ENCODE measurements around the gene MS4A13.
"Not testable (repeated sequence)": the region's sequence is repeated elsewhere in the genome, so short reads cannot be mapped to it uniquely, and the experiment has no call there.

The MS4A13 gene, protein sequence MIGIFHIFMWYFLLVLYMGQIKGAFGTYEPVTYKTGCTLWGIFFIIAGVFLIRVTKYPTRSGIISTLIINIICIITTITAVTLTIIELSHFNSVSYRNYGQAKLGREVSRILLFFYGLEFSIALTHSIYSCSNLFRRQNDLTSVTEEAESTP

DNA sequence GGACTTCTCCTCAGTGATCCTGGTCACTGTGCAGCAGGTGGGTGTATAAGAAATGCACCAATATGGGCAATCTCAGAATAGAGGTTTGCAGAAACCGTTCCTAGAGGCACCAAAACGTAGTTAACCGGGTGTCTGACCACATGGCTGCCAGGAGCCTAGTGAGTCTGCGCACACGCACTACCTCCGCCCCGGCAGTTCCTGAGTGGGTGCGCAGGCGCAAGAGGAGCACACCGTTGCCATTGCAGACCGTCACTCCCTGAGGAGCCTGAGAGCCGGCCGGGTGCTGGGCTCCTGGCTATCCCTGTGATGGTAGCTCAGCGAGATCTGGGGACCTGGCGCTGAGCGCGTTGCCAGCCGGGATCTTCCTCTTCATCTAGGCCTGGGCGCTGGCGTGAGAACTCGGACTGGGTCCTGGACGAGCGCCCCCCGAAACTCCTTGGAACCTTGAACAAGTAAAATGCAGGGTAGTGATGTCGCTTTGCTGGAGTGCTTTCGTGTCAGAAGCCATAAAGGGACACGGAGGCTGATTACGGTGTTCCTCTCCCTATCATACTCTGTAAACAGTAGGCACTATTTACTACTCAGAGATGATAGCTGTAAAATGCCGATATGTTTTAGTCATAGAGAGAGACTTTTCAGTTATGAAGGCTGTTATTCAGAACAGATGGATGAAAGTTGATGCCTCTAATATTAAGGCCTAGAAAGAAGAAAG lies at the start of gene MS4A13:
MS4A13 (plus strand) TSS at position 249 of the 712 bp plus-strand sequence. CDS start 2,692 bp downstream, outside the sequence.
- DNase-seq (no peak), ATAC-seq (no peak)
- H3K27me3 Mint-ChIP-seq, result peaks cover 48% of the 10 kb centered on the region
- H3K27ac Mint-ChIP-seq, result no peak within 1 kb of the TSS
- no peaks in the 10 kb centered on the region for H3K4me1 Mint-ChIP-seq
- H3K4me3 Mint-ChIP-seq, result no peak within 1 kb of the TSS
- peaks cover 0 to 9% of the 10 kb centered on the region in 2 donors for H3K9me3 Mint-ChIP-seq

DNA sequence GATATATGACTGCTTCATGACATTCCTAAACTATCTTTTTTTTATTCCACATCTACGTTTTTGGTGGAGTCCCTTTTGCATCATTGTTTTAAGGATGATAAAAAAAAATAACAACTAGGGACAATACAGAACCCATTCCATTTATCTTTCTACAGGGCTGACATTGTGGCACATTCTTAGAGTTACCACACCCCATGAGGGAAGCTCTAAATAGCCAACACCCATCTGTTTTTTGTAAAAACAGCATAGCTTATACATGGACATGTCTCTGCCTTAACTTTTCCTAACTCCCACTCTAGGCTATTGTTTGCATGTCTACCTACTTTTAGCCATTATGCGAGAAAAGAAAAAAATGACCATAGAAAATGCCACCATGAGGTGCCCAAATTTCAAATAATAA lies 46.4 kb upstream of the MS4A13 start:
- Mint-ChIP-seq H3K27ac (no peak overlapping the region), H3K27me3 (peaks cover 40% of the 10 kb centered on the region), H3K4me1 (no peaks in the 10 kb centered on the region), H3K4me3 (no peak overlapping the region), H3K9me3 (no peaks in the 10 kb centered on the region)
- ATAC-seq, result no peak
- no peak for DNase-seq

DNA sequence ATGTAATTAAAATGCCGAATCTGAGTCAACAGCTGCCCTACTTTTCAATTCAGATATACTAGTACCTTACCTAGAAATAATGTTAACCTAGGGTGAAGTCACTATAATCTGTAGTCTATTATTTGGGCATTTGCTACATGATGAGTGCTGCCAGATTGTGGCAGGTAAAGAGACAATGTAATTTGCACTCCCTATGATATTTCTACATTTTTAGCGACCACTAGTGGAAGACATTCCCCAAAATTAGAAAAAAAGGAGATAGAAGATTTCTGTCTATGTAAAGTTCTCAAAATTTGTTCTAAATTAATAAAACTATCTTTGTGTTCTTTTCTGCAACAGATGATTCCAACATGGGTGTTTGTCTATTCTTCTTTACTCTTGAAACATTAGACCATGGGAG lies 45.5 kb upstream of the MS4A13 start:
- H3K9me3 Mint-ChIP-seq, result no peaks in the 10 kb centered on the region
- H3K27ac Mint-ChIP-seq, result no peak overlapping the region
- no peak for ATAC-seq
- H3K27me3 Mint-ChIP-seq, result peaks cover 40% of the 10 kb centered on the region
- no peak overlapping the region for H3K4me3 Mint-ChIP-seq
- H3K4me1 Mint-ChIP-seq, result no peaks in the 10 kb centered on the region
- no peak for DNase-seq

DNA sequence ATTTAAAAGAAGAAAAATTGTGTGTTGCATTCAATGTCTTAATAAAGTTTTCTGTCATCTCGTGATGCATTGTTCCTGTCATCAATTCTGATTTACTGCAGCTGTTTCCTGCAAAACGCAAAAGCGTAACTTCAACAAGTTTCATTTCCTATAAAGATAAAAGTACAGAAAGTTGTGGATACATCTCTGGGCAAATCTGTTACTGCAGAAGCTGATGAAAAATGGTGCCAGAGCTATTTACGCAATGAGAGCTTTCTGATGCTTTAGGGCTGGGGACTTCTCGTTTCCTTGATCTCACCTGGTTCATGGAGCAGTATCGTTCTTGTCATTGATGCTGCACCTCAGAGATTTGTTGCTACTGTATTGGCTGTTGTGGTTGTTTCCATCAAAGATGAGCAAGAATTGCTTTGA lies 38.2 kb upstream of the MS4A13 start:
- DNase-seq (no peak), ATAC-seq (peak; percentile 42)
- peaks cover 24% of the 10 kb centered on the region for H3K27me3 Mint-ChIP-seq
- no peak overlapping the region for H3K4me3 Mint-ChIP-seq
- H3K9me3 Mint-ChIP-seq, result no peaks in the 10 kb centered on the region
- no peak overlapping the region for H3K27ac Mint-ChIP-seq
- no peaks in the 10 kb centered on the region for H3K4me1 Mint-ChIP-seq

DNA sequence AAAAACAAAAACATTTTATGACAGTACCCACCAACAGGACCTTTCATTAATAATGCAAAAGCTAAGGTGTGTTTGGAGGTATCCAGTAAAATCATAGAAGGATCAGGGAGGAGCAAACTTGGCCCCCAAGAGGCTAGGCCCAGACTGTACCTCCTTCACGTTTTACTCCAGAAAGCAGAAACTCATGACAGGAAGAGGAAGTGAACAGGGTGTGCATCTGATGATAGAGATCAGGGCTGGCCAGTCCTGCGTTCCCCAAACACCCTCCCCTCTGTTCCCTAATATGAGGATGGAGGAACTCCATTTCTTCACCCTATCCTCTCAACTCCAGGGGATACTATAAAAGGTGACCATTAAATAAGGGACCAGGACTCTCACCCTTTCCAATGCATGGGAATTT lies 32.8 kb upstream of the MS4A13 start:
- no peaks in the 10 kb centered on the region for H3K4me1 Mint-ChIP-seq
- no peaks in the 10 kb centered on the region for H3K9me3 Mint-ChIP-seq
- peaks cover 11% of the 10 kb centered on the region for H3K27me3 Mint-ChIP-seq
- H3K4me3 Mint-ChIP-seq, result no peak overlapping the region
- H3K27ac Mint-ChIP-seq, result no peak overlapping the region
- ATAC-seq (no peak), DNase-seq (no peak)

DNA sequence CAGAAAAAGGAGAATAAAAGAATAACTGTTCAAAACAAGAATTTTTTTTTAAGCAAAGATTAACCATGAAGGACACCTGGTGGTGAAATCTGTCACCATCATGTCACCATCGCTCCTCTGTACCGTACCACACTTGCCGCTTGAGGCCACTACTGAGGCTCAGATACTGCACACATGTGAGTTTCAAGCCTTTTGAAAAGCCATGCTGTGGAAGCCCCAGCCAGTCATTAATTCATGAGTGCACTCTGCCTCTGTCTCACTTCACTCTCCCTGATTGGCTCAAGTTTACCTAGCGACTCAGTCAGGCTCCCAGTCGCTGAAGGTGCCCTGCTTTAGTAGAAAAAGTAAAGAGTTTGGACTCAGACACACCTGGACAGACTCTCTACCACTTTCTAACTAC lies 29.2 kb upstream of the MS4A13 start:
- ATAC-seq, result peak; percentile 76
- Mint-ChIP-seq H3K4me1 (no peaks in the 10 kb centered on the region), H3K27ac (no peak overlapping the region), H3K9me3 (no peaks in the 10 kb centered on the region), H3K4me3 (no peak overlapping the region), H3K27me3 (no peaks in the 10 kb centered on the region)
- DNase-seq, result no peak

DNA sequence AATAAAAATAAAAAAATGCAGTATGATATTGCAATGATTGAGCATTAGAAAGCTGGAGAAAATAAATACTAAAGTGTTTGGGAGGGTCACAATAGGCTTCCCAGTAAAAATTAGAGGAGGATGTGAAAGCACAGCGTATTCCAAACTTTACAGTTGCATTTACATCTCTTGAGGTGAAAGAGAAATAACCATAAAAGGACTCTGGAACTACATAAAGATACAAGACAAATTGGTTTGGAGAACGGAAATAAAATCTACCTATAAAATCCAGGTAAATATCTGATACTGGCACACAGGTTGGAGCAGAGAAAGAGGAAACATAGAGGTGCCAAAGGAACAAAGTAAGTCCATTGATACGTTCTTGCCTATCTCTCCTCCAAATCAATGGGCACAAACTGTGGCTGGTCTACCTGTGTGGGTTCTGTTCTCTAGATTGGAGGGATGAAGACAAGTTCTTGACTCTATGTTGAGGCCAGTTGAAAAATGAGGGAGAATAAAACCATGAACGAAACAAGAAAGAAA lies 22.6 kb upstream of the MS4A13 start, which contains the start of gene MS4A12:
MS4A12 (plus strand) TSS at position 291 of the 522 bp plus-strand sequence. CDS start 4,541 bp downstream, outside the sequence.
- peaks cover 8% of the 10 kb centered on the region for H3K27me3 Mint-ChIP-seq
- ATAC-seq (no peak), DNase-seq (no peak)
- H3K9me3 Mint-ChIP-seq, result no peaks in the 10 kb centered on the region
- no peaks in the 10 kb centered on the region for H3K4me1 Mint-ChIP-seq
- no peak within 1 kb of the TSS for H3K4me3 Mint-ChIP-seq
- no peak within 1 kb of the TSS for H3K27ac Mint-ChIP-seq

DNA sequence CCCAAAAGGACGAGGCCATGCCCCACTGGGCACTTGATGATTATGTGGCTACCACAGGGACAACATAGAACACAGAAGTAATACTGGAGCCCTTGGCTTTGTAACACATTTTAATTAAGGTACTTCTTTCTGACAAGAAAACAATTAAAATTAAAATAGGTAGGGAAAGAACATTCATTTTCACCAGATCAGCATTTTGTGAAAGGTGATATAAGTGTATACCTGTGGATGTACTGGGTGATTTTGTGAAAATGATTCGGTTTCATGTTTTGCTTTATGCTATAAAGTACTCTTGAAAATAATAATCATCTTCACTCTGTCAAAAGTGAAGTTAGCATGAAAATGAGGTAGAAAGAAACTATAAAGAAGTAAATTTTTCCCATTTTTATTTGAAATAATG lies 21.7 kb upstream of the MS4A13 start:
- H3K4me1 Mint-ChIP-seq, result peaks cover under 1% of the 10 kb centered on the region
- no peaks in the 10 kb centered on the region for H3K9me3 Mint-ChIP-seq
- H3K27ac Mint-ChIP-seq, result no peak overlapping the region
- H3K4me3 Mint-ChIP-seq, result no peak overlapping the region
- no peak for DNase-seq
- no peak for ATAC-seq
- peaks cover 16% of the 10 kb centered on the region for H3K27me3 Mint-ChIP-seq

DNA sequence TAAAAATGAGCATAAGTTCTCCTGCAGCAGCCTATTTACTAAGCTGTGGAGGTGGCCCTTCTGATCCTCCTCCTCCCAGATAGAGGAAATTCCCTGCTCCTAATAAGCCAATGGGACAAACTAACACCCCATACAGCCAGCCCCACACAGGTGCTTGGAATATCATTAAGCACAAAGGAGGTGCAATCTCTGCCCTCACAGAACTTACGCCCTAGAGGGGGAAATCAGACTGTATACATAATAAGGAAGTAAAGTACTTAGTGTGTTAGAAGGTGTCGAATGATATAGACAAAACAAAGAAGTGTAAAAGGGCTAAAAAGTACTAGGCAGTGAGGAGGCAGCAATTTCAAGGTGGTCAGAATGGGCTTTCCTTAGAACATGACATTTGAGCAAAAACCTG lies 16.8 kb upstream of the MS4A13 start:
- H3K9me3 Mint-ChIP-seq, result no peaks in the 10 kb centered on the region
- DNase-seq (no peak), ATAC-seq (no peak)
- peaks cover 44% of the 10 kb centered on the region for H3K27me3 Mint-ChIP-seq
- peaks cover 7% of the 10 kb centered on the region for H3K4me1 Mint-ChIP-seq
- H3K27ac Mint-ChIP-seq, result peak overlapping the region in 1 of 2 donors; percentile 15
- no peak overlapping the region for H3K4me3 Mint-ChIP-seq

DNA sequence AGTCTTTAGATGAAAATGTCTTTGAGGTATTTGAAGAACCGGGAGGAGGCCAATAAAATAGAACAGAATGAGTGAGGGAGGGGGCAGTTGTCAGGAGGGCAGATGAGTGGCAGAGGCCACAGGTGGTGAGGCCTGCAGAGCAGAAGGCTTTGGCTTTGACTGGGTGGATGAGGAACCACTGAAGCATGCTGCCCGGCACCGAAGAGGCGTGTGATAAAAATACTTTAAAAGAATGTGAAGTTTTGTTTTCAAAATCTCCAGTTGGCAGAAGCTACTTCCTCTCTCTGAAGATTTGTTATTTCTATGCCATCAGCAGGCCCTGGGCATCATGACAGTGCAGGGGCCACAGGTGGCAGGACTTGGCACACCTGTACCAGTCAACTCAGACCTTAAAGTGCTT lies 16.3 kb upstream of the MS4A13 start:
- ATAC-seq (no peak), DNase-seq (no peak)
- H3K9me3 Mint-ChIP-seq, result no peaks in the 10 kb centered on the region
- H3K27ac Mint-ChIP-seq, result peak overlapping the region in 1 of 2 donors; percentile 15
- H3K27me3 Mint-ChIP-seq, result peaks cover 44% of the 10 kb centered on the region
- H3K4me1 Mint-ChIP-seq, result peaks cover 7% of the 10 kb centered on the region
- H3K4me3 Mint-ChIP-seq, result no peak overlapping the region

DNA sequence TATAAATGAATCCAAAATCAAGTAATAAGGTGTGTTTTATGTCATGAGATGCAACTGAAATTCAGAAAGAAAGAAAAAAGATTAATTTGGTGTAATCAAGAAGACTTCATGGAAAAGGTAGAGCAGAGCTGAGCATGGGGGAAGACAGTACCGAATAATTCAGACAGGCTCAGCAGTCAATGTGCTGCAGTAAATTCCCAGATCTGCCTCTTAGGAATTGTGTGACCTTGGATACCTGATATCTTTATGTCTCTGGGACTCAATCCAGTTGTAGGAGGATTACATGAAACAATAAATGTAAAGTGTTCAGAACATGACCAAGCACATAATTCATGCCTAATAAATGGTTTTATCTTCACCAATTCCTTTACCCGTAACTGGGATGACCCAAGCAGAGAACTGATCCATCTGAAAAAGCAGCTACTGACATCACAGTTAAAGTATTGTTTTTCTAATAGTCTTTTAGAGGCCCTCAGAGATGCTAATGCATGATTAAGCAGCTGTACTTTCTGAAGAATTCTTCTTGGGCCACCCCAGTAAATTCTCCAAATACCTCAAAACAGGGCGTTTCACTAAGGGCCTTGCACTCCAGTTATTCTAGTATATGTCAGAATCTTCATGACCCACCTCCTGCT lies 14.8 kb upstream of the MS4A13 start:
- H3K9me3 Mint-ChIP-seq, result no peaks in the 10 kb centered on the region

DNA sequence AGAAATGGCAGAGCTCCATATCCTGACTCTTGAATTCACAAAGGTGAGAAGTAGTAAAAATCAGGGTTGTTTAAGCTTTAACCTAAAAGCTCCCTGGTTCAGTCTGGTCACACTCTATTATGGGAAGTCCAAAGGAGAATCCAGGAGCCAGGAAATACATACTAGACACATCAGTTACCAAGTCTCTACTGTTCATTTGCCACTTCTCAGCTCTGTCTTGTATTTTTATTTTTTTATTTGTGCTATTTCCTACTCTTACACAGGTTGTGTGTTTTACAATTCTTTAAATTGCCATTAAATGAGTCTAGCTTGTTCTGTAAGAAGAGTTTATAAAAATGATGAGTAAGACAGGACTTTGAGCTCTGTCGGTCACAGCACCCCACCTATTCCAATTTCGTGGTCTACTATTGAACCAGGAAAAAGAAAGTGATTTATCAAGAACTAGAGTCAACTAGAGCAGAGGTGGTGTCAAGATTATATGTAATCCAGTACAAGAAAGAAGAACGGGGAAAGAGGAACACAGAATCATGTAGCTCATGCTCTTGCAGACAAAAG lies 12.9 kb upstream of the MS4A13 start:
- H3K4me3 Mint-ChIP-seq, result no peak overlapping the region
- H3K4me1 Mint-ChIP-seq, result peaks cover 21% of the 10 kb centered on the region
- DNase-seq (no peak), ATAC-seq (no peak)
- H3K27me3 Mint-ChIP-seq, result peaks cover 54% of the 10 kb centered on the region
- no peak overlapping the region for H3K27ac Mint-ChIP-seq
- no peaks in the 10 kb centered on the region for H3K9me3 Mint-ChIP-seq

More for the DNA sequence above, 14.8 kb upstream of the MS4A13 start:
- DNase-seq (no peak), ATAC-seq (no peak)
- peaks cover 44% of the 10 kb centered on the region for H3K27me3 Mint-ChIP-seq
- no peak overlapping the region for H3K4me3 Mint-ChIP-seq
- H3K4me1 Mint-ChIP-seq, result peaks cover 21% of the 10 kb centered on the region
- H3K27ac Mint-ChIP-seq, result no peak overlapping the region

DNA sequence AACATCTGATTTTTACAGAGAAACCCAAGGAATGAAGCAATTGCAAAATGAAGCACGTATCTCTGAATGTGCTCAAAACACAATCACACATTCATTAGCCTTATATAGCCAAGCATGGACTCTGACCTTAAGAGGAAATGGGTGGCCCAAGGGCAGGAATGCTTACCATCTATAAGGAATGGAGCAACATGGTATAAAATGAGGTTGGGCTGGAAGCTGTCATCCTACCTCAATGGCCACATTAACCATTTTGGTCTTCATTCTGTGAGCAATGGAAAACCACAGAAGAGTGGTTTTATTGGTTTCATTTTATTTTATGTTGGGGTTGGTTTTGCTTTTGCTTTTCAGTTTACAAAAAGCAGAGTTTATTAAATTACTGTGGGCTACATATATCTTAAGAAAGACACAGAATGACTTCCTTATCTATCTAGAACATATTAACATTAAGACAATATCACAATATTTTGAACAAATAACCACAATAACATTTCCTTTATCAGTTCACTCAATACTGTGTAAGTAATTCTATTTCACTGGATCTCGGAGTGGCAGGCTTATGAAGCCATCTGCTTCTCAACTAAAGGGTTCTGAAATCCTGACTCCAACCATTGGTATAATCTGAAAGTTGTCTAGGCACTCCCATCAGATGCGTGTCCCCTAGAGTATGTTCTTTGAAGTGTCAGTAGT lies 10.8 kb upstream of the MS4A13 start:
- ATAC-seq (peak; percentile 88), DNase-seq (peak; percentile 28 to 42)
- Mint-ChIP-seq H3K4me1 (peaks cover 14% of the 10 kb centered on the region), H3K27me3 (peaks cover 51% of the 10 kb centered on the region), H3K9me3 (peaks cover 3 to 7% of the 10 kb centered on the region in 2 donors), H3K4me3 (no peak overlapping the region), H3K27ac (peak overlapping the region in 1 of 2 donors; percentile 62)

DNA sequence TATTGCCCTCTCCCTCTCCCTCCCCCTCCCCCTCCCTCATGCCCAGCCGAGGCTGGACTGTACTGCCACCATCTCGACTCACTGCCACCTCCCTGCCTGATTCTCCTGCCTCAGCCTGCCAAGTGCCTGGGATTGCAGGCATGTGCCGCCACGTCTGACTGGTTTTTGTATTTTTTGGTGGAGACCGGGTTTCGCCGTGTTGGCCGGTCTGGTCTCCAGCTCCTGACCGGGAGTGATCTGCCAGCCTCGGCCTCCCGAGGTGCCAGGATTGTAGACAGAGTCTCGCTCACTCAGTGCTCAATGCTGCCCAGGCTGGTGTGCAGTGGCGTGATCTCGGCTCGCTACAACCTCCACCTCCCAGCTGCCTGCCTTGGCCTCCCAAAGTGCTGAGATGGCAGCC lies 5.6 kb upstream of the MS4A13 start:
- peaks cover 38% of the 10 kb centered on the region for H3K27me3 Mint-ChIP-seq
- H3K27ac Mint-ChIP-seq, DNase-seq, H3K4me1 Mint-ChIP-seq, ATAC-seq, H3K9me3 Mint-ChIP-seq, H3K4me3 Mint-ChIP-seq: not testable (repeated sequence)

DNA sequence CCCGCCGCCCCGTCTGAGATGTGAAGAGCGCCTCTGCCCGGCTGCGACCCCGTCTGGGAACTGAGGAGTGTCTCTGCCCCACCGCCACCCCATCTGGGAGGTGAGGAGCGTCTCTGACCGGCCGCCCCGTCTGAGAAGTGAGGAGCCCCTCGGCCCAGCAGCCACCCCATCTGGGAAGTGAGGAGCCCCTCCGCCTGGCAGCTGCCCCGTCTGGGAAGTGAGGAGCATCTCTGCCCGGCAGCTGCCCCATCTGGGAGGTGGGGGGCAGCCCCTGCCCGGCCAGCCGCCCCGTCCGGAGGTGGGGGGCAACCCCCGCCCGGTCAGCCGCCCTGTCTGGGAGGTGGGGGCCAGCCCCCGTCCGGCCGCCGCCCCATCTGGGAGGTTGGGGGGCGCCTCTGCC lies 5.0 kb upstream of the MS4A13 start:
- ATAC-seq, H3K27ac Mint-ChIP-seq, H3K9me3 Mint-ChIP-seq, DNase-seq, H3K4me1 Mint-ChIP-seq, H3K4me3 Mint-ChIP-seq: not testable (repeated sequence)
- H3K27me3 Mint-ChIP-seq, result peaks cover 42% of the 10 kb centered on the region

Data from stimulated activated naive CD8-positive, alpha-beta T cell treated with anti-CD3 and anti-CD28 coated beads, Interleukin-15, amount 100 ng/mL, for 72 hours (primary cell).